Testis (tissue), 3 donors: Measurements from ENCODE around the gene ZNF521. TPM values are rescaled to one million over a fixed set of nuclear protein-coding genes. Genes with fewer than 3 reads are reported as not detected.

Source experiments
- DNase-seq: peaks from one replicate; pipeline ENCODE4 v3.0.0-alpha.2; 2019
- H3K27ac ChIP-seq, 2 donors: fragments of 200-600 bp; sonication (generic); one replicate each; pipeline ENCODE4 v1.5.1; 2019
- H3K27me3 ChIP-seq: fragments of 200-600 bp; sonication (generic); one replicate; pipeline ENCODE4 v1.5.1; 2019
- H3K36me3 ChIP-seq: fragments of 200-600 bp; sonication (generic); one replicate; pipeline ENCODE4 v1.5.1; 2017; ENCODE audit warnings: low read depth; ENCODE audit errors: missing control alignments
- H3K4me1 ChIP-seq: fragments of 200-600 bp; sonication (generic); one replicate; pipeline ENCODE4 v1.5.1; 2019
- H3K4me3 ChIP-seq, 2 donors: fragments of 200-600 bp; sonication (generic); one replicate each; pipeline ENCODE4 v1.5.1; 2017 to 2019
- H3K9me3 ChIP-seq: fragments of 200-600 bp; sonication (generic); one replicate; pipeline ENCODE4 v1.5.1; 2017
- CTCF ChIP-seq, 3 experiments: fragments of 450-650 bp in 2 of 3; fragments of 200-600 bp in 1 of 3; sonication (generic) in 1 of 3; IDR thresholded peaks; one replicate each; pipeline ENCODE4 v1.5.1; 2016 to 2019; ENCODE audit warnings: antibody characterized with exemption in 3 of 3, mild to moderate bottlenecking in 2 of 3, moderate library complexity in 1 of 3
- POLR2A ChIP-seq: fragments of 450-650 bp; IDR thresholded peaks from one replicate; pipeline ENCODE4 v1.6.1; 2017; ENCODE audit warnings: antibody characterized with exemption, mild to moderate bottlenecking, moderate library complexity
- WGBS, 2 donors: methylation state at CpG; one replicate each; pipeline ENCODE4 v1.1.5; 2018; 5-methylcytosine and 5-hydroxymethylcytosine counted together
- intact Hi-C: fragments of 100-400 bp; cut with DNase I; formaldehyde crosslinking; loops from one replicate; pipeline ENCODE4 v1.15.1; 2023; ENCODE audit warnings: low total_unique reads
- polyA plus RNA-seq: library from polyadenylated mRNA; stranded (reverse); fragments of 350-450 nt; fragmentation: Illumina TruSeq; extraction: RNeasy Lipid Tissue Mini Kit (QIAGEN cat#74804); gene quantifications from one replicate; pipeline ENCODE4 v1.2.3, GENCODE V29; 2014; ENCODE audit warnings: low read depth, low replicate concordance; ENCODE audit not compliant: insufficient read depth
- total RNA-seq, 2 donors: library from RNA; depleted of rRNA; stranded (reverse); fragments of >200 nt; gene quantifications; one replicate each; pipeline ENCODE4 v1.2.3, GENCODE V29; 2016

The ZNF521 gene
- total and polyA plus RNA-seq, 3 donors from 2014 or later = 8.7 to 46.9 (median 34.7) TPM

- no peaks in the 10 kb centered on the region for H3K36me3 ChIP-seq
- no peaks in the 10 kb centered on the region for H3K9me3 ChIP-seq
- intact Hi-C loops = no loop called here
- no peaks in the 10 kb centered on the region for H3K4me1 ChIP-seq
- 94 to 95% methylated on average over 3 of the region's 3 CpGs for WGBS, 2 donors
- no peak for DNase-seq
- no peaks in the 10 kb centered on the region for H3K27me3 ChIP-seq
- TF ChIP-seq CTCF (IDR thresholded peaks at IDR 0.05) = no peak
- TF ChIP-seq POLR2A = no peak
- H3K27ac ChIP-seq = no peak overlapping the region
- H3K4me3 ChIP-seq = no peak overlapping the region
These were observed 60.8 kb downstream of the ZNF521 start for GRCh38 chr18:25291150-25291549.

- TF ChIP-seq POLR2A = no peak
- TF ChIP-seq CTCF (IDR thresholded peaks at IDR 0.05) = no peak
- no peak overlapping the region for H3K27ac ChIP-seq
These were observed 62.9 kb downstream of the ZNF521 start for GRCh38 chr18:25289001-25289631.

GRCh38 chr18:25288340-25288938, 63.5 kb downstream of the ZNF521 start:
- TF ChIP-seq CTCF (IDR thresholded peaks at IDR 0.05) = no peak
- TF ChIP-seq POLR2A = no peak
- H3K27me3 ChIP-seq = no peaks in the 10 kb centered on the region
- no peaks in the 10 kb centered on the region for H3K4me1 ChIP-seq
- no peak for DNase-seq
- no peak overlapping the region for H3K27ac ChIP-seq
- no peaks in the 10 kb centered on the region for H3K36me3 ChIP-seq
- intact Hi-C loops = no loop called here
- 86% methylated on average over 4 of the region's 4 CpGs for WGBS, 2 donors
- H3K4me3 ChIP-seq = no peak overlapping the region
- H3K9me3 ChIP-seq = no peaks in the 10 kb centered on the region

More at GRCh38 chr18:25289001-25289631, 62.9 kb downstream of the ZNF521 start:
- no peak for DNase-seq
- 57 to 70% methylated on average over 9 of the region's 9 CpGs for WGBS, 2 donors
- Histone ChIP-seq H3K4me3 (no peak overlapping the region), H3K4me1 (no peaks in the 10 kb centered on the region), H3K36me3 (no peaks in the 10 kb centered on the region), H3K9me3 (no peaks in the 10 kb centered on the region), H3K27me3 (no peaks in the 10 kb centered on the region)
- intact Hi-C loops = no loop called here

GRCh38 chr18:25287106-25287505, 64.9 kb downstream of the ZNF521 start:
- Histone ChIP-seq H3K4me3 (no peak overlapping the region), H3K4me1 (no peaks in the 10 kb centered on the region), H3K9me3 (no peaks in the 10 kb centered on the region), H3K27ac (no peak overlapping the region), H3K36me3 (no peaks in the 10 kb centered on the region), H3K27me3 (no peaks in the 10 kb centered on the region)
- WGBS, 2 donors = 59 to 73% methylated on average over 9 of the region's 9 CpGs
- intact Hi-C loops = no loop called here
- DNase-seq = no peak
- TF ChIP-seq POLR2A (no peak), CTCF (IDR thresholded peaks at IDR 0.05) (no peak)
